T47D (cell line): ENCODE measurements around the gene RPRD1B.

ENCODE experiments used
- DNase-seq, 2 experiments: peaks; one replicate each; pipeline versions ENCODE4 v3.0.0 to v3.0.0-alpha.2; 2011 to 2012; ENCODE audit warnings: low read depth in 1 of 2, low spot score in 1 of 2
- JUND ChIP-seq: IDR thresholded peaks from 2 replicates; pipeline ENCODE4 v1.6.1; 2012; ENCODE audit warnings: low read depth
- in situ Hi-C: cut with HindIII; loops from 2 replicates; pipeline ENCODE4 v1.10.0; 2016; ENCODE audit warnings: low sequenced_read_pairs, low pct_unique_long_range_greater_than_20kb

The RPRD1B gene

GRCh38 chr20:38055848-38056247 lies 22.3 kb downstream of the RPRD1B start:
- TF ChIP-seq JUND = no peak
- no peak for DNase-seq
- in situ Hi-C loops = no loop called here

DNA sequence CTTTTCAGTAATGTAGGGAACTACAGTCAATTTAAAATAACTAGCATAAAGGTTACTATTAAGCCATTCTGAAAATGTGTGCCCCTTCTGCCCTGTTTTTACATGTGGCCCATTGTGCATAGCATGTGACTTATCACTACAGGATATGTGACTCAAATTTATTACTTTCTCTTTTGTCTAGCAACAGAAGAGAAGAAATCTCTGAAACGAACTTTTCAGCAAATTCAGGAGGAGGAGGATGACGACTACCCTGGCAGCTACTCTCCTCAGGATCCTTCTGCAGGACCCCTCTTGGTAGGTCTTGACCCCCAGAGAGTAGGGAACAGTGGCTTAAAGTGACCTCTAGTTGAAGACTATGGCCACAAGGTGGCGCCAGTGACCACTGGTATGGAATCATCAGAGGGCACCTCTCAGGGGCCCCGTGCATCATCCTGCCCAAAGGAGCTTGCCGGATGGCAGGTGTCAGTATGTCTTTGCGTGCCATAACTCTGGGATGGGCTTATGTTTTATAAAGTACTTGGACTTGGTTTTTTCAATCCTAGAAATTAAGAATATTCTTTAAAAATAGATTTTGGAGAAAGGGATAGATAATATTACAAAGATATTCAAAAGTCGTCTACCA lies 23.9 kb downstream of the RPRD1B start:
- in situ Hi-C loops = no loop called here
- no peak for TF ChIP-seq JUND
- DNase-seq = peak; percentile 63 to 85

DNA sequence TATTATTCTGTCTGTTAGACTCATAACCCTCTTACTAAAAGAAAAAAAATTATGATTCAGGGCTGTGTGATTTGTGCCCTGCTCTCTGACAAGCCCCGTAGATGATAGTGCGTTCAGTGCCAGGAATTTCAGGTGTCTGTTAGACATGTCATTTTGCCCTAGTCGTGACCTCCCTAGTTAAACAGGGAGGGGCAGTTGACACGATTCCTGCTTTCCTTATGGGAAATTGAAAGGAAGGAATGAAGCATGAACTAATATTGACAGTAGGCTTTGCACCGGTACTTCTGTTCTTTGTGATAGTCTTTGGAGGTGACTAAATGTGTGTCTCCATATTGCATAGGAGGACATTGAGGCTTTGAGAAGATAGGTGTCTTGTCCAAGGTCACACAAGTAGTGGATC lies 26.3 kb downstream of the RPRD1B start:
- no peak for TF ChIP-seq JUND
- peak in 1 of 2 experiments; percentile 57 for DNase-seq
- in situ Hi-C loops = no loop called here

DNA sequence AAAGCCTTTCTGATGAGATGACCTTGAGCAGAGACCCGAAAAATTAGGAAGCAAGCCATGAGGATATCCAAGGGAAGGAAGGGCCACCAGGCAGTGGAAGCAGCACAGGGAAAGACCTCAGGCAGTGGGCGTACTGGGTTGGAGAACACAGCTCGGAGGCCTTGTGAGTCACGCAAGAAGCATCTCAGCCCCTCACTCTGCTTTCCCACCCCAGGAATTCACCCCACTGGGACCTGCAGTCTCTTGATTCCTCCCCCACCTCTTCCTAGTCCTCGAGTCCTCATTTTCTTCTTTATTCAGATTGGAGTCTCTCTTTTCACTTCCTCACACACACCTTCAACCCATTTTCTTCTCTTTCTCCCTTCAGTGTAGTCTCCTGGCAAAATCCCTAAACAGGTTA lies 27.0 kb downstream of the RPRD1B start:
- in situ Hi-C loops = no loop called here
- DNase-seq = no peak
- TF ChIP-seq JUND = no peak

DNA sequence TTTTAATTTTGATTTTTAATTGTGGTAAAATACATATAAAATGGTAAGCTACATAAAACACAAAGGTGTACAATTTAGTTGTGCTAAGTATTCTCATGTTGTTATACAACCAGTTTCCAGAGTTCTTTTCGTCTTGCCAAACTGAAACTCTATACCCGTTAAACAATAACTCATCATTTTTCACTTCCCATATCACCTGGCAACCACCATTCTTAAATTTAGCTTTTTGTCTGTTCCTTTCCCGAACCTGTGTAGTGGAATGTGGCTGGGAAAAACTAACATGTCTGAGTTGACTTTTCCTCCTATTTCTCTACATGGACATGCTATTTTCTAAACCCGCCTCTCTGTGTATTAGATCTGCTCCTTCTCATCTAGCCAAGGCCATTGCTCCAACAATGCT lies 27.6 kb downstream of the RPRD1B start:
- in situ Hi-C loops = no loop called here
- no peak for TF ChIP-seq JUND
- DNase-seq = no peak

DNA sequence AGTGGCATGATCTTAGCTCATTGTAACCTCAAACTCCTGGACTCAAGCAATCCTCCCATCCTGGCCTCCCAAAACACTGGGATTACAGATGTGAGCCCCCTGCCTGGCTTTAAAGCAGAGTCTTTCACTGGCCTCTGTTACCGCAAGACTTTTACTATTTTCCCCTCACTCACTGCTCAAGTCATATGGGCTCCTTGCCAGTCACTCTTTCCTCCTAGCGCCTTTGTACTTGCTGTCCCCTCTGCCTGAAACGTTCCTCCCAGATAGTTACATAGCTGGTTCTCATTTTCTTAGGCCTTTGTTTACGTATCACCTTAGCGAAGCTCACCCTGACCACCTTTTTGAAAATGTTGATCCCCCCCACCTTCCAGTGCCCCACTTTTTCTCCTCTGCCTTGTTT lies 29.3 kb downstream of the RPRD1B start:
- no peak for TF ChIP-seq JUND
- no peak for DNase-seq
- in situ Hi-C loops = no loop called here

GRCh38 chr20:38063911-38064530 lies 30.5 kb downstream of the RPRD1B start:
- no peak for TF ChIP-seq JUND
- DNase-seq = no peak
- in situ Hi-C loops = no loop called here

DNA sequence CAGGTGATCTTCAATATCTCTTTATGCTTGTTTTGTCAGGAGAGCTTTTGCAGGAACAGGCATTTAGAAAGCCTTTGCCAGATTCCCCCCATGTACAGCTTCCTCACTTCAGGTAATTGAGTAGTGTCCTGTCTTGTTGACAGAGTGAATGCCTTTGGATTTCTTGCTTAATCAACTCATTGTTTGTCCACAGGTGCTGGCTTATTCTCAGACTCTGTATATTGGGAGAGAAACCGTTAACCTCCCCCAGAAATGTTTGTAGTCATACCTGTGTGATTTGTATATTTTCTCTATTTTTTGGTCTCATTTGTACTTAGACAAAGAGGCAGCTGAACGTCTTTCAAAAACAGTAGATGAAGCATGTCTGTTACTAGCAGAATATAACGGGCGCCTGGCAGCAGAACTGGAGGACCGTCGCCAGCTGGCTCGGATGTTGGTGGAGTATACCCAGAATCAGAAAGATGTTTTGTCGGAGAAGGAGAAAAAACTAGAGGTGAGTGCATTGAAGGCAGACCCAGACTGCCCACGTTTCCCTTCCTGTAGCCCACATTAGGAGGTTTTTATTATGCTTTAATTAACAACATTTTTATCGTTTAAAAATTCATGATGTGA lies 32.3 kb downstream of the RPRD1B start:
- in situ Hi-C loops = no loop called here

GRCh38 chr20:38066969-38067716 lies 33.6 kb downstream of the RPRD1B start:
- DNase-seq = no peak
- in situ Hi-C loops = no loop called here
- no peak for TF ChIP-seq JUND

More for the DNA sequence above, 32.3 kb downstream of the RPRD1B start:
- no peak for TF ChIP-seq JUND
- peak in 1 of 2 experiments; percentile 57 for DNase-seq

GRCh38 chr20:38067717-38068365 lies 34.3 kb downstream of the RPRD1B start:
- in situ Hi-C loops = no loop called here
- no peak for TF ChIP-seq JUND
- DNase-seq = no peak

GRCh38 chr20:38072898-38073297 lies 39.4 kb downstream of the RPRD1B start:
- DNase-seq = no peak
- in situ Hi-C loops = no loop called here
- no peak for TF ChIP-seq JUND

DNA sequence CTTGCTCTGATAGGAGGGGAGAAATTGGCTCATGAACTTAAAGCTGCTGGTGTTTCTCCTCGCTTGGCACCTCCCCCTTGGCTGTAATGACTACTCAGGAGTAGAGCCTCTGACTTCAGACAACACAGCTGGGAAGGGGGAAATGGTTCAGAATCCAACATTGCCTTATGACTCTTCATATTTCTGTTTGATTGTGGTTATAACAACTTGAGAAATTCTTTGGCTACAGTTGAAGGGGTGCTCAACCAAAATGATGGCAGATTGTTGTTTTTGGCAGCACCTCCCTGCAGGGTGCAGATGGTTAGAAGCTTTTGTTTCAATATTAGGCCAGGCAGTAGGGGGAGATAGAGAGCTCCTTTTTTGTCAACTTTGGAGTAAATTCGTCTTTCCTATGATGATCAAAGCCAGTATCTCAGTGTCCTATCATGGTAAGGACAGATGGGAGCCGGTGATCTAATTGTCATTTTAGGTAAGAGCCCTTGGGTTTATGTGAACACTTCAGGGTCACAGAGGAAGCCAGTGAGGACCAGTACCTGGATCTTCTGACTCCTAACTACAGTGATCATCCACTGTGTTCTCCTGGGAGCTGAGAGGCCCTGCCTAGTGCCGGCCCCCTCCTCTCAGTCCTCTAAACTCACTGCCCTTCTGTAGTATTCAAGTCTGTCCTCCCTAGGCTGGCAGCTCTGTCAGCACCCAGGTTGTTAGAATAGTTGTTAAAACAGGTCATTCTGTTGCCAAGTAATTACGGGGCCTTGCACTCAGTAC lies 39.9 kb downstream of the RPRD1B start:
- no peak for TF ChIP-seq JUND
- in situ Hi-C loops = no loop called here
- DNase-seq = peak; percentile 35 to 76
